CD4-positive, alpha-beta T cell treated with Interferon alpha-2 for 1 hour (primary cell): ENCODE data around the gene CLEC14A.

Experiments used
- DNase-seq, 2 donors: peaks; one replicate each; pipeline ENCODE4 v3.0.0-alpha.2; 2020 to 2022

CLEC14A gene

DNA sequence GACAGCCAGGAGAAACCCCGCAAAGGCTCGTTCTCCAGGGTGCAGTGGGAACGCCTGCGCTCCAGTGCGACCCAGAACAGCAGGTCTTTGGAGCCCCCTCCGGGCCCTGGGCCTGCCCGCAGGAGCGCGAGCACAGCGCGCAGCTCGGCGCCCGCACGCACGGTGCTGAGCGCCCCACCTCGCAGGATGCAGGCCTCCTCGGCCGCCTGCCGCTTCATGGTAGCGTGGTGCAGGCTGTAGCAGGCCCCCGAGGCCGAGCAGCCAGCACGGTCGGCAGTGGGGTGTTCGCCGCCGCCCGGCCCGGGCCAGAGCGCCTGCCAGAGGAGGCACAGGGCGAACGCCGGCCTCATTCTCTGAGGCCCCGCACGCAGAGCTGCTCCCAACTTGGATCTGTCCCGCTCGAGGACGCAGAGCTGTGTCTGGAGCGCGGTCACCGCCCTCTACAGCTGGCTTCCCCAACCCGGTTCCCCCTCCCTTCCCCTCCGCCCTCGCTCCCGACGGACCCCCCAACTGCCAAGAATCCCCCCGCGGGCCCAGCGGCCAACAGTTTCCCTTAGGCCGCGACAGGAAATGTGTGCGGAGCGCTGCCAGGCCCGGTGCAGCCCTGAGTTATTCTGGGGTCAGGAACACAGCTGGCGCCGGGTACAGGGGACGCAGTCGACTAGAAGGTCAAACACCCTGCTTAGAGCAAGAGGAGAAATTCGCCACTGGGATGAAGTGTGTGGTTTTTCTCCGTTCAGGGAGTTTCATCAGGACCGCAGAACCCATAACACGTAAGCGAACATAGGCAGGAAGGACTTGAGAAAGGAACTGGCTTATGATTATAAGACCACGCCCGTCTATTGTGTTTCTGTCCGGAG, at the start of gene CLEC14A:
TSS of gene CLEC14A (minus strand) at position 421 of the 860 bp plus-strand sequence. CDS start at position 350, 71 bp downstream.
- no peak for DNase-seq

GRCh38 chr14:38302966-38303365, 47.1 kb upstream of the CLEC14A start:
- DNase-seq: no peak

GRCh38 chr14:38302034-38302433, 46.1 kb upstream of the CLEC14A start:
- DNase-seq: no peak

DNA sequence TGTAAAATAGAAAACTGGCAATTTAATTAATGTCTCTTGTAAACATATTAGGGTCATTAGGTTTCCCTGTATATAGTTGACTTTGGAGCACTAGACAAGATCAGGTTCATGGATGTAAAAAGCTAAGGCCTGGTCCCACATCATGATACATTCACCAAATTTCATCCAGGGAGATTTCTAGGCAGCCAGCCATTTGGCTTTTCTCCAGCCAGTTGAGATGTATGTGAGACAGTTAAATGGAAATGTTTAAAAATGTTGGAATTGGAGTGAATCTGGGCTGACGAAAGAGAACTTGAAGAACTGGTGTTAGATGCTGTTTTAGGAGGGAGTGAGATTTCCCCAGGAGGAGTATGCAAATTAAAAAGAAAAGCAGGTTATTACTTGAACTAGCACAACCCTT, 41.8 kb upstream of the CLEC14A start:
- no peak for DNase-seq

DNA sequence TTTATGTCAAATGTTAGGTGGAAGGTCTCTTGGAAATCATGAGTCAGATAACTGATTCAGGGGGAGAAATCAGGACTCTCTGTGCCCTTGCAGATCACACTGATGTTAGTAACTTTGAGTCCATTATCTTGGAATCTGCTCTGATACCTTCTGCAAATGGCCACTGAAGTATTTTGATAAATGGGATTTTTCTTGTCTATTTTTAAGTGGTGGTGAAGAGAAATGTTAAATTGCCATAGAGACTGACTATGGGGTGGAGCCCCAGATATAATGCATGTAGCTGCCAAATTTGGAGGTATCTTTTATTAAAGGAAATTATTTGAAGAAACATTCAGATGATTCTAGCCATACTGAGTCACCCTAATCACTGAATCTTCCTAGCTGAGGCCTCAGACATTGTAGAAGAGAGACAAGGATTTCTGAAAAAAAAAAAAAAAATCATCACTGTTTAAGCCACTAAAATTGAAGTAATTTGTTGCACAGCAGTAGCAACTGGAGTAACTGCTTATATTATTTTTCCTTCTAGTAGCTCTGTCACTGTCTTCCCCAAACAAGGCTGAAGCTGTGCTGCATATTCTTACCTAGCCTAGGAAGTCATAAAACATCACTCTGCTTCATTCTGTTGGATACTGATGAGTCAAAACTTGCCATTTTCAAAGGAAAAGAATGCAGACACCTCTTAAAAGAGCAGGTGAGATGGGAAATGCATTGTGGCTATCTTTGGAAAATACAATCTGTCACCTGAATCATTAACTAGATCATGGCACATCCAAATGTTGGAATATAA, 36.0 kb upstream of the CLEC14A start:
- no peak for DNase-seq

- DNase-seq: no peak
Observed at GRCh38 chr14:38290601-38291188, 34.8 kb upstream of the CLEC14A start.

- DNase-seq: no peak
Observed at GRCh38 chr14:38286452-38286851, 30.6 kb upstream of the CLEC14A start.

GRCh38 chr14:38285962-38286361, 30.1 kb upstream of the CLEC14A start:
- DNase-seq: no peak

- DNase-seq: no peak
Observed at GRCh38 chr14:38282936-38283335, 27.0 kb upstream of the CLEC14A start.

GRCh38 chr14:38280081-38280480, 24.2 kb upstream of the CLEC14A start:
- no peak for DNase-seq

DNA sequence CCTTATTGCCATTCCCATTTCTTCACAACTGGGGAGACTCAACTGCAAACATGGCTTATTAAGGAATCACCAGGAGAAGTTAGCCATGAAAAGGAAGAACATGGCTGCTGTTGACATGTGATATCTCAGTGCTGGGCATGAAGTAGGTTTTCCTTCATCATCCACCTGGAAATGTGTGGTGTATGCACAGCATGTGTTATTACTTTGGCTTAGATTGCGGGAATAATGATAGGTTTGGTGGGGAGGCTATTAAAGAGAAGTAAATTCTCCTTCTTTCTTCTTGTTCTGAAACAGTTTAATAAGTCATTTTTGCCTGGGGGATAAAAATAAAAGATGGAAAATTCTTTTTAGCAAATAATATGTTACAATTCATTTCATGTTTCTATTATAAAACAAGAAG, 23.7 kb upstream of the CLEC14A start:
- no peak for DNase-seq

- DNase-seq: no peak
Observed at GRCh38 chr14:38278035-38278434, 22.1 kb upstream of the CLEC14A start.

GRCh38 chr14:38262844-38263243, 7.0 kb upstream of the CLEC14A start:
- no peak for DNase-seq

- DNase-seq: no peak
Observed at GRCh38 chr14:38261620-38262019, 5.7 kb upstream of the CLEC14A start.

GRCh38 chr14:38257507-38257906, 1.6 kb upstream of the CLEC14A start:
- DNase-seq: no peak

DNA sequence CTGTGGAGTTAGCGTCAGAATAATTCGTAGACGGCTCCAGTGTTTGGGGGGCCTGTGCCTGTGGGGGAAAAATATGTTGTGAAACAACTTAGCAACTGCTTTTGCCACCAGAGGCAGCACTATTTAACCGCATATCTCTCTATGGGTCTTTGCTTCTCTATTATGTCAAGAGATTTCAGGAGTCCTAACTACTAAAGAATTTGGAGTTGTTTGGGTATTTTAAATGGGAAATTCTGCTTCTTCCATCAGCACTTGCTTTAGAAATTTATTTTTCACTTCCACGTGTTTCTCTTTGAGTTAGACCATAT, 594 bp upstream of the CLEC14A start:
- peak in 1 of 2 donors; percentile 1 for DNase-seq

GRCh38 chr14:38255408-38255672, 553 bp downstream of the CLEC14A start:
- DNase-seq: no peak

DNA sequence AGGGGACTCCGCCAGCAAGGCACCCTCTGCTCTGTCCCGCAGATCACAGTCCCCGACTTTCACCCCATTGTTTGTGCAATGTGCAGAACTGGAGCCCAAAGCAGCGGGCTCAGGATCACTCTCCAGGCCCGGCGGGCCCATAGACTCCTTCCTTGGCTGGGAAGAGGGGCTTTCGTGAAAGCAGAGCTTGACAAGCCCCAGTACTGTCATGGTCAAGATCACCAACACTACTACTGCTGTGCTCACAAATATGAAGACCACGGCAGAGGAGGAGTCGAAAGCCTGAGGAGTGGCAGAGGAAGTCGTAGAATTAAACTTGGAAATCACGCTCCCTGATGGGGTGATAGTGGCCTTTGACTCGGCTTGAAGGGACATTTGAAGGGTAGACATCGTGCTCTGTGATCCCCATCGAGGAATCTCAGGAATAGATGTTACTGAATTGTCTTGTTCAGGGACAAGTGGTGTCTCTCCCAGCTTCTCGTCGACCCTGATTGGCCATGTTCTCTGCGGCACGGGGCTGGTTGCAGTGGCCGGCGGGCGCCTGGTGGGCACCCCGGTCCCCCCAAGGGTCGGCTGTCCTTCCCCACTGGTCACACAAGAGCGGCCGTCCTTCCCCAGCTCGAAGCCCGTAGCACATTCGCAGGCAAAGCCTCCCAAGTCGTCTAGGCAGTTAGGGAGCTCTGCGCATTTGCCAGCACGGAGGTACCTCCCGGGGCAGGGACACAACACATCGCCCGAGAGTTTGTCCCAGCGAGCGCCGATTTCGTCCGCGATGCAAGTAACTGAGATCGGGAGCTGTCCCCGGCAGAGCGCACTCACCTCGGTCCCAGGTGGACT, 1.1 kb downstream of the CLEC14A start:
- no peak for DNase-seq

DNA sequence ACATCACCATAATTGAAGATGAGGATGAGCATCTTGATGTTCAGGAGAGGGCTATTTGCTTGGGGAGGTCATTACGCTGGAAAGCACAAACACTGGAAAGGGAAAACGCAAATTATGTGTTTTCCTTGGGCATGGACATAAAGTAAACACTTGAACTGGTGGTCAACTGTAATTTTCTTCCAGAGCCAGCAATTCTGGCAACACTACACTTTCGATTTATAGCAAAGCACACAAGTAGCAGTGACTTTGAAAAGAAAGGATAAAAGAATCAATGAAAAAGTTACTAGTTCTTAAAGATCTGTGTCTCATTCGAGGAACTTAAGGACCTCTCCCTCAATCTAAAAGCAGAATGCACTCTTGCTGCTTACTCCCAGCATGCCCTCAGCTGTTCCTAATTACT, 2.2 kb downstream of the CLEC14A start:
- DNase-seq: no peak

GRCh38 chr14:38252066-38252710, 3.7 kb downstream of the CLEC14A start:
- DNase-seq: no peak

DNA sequence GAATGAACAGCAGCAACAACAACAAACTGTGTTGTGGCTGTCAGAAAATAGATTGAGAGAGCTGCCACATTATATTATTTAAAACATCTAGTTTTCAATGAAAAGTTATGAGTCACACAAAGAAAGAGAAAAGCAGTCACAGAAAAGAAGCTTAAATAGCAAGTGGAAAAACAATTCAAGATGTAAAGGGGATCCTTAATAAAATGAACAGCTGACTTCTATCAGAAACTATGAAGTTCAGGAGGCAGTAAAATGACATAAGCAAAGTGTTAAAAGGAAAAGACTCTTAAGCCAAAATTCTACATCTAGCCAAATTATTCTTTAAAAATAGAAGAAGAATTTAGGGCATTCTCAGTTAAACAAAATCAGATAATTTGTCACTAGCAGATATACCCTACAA, 5.6 kb downstream of the CLEC14A start:
- no peak for DNase-seq

DNA sequence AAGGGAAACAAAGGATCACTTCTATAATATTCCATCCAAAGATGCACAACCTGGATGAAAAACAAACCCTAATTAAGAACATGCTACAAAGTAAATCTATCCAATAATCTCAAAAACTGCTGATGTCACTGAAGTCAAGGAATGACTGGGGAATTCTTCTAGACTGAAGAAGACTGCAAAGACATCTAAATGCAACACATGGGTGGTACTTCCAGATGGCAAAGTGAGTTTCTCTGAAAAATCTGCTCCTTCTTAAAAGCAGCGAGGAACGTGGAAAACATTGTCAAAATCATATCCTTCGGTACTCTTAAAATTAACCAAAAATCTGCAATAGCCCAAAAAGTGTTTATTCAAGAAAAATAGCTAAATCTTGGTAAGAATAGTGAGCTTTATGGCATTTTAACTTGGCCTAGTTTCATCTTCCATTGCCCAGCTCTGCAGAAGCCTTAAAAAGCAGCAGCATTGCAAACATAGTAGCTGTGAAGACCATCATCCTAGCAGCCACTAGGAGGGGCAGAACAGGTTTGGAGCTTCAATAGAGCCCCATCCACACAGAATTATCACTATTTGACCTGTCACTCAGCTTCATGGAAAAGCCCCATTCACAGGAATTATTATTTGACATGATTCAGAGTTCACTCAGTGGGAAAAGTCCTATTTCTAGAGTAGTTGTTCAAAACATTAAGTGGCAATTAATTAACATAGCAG, 7.4 kb downstream of the CLEC14A start:
- no peak for DNase-seq
